Duodenal mucosa (tissue), 2 donors: ENCODE measurements around the gene C1orf87.

Source experiments
- H3K27ac ChIP-seq: one replicate; pipeline ENCODE4 v1.7.0; 2013; ENCODE audit warnings: low read depth, low read length
- H3K27me3 ChIP-seq, 2 donors: one replicate each; pipeline ENCODE4 v1.7.0; 2013; ENCODE audit warnings: low read length in 2 of 2, control low read depth in 1 of 2; ENCODE audit not compliant: insufficient read depth in 2 of 2, control insufficient read depth in 1 of 2
- H3K36me3 ChIP-seq, 2 donors: one replicate each; pipeline ENCODE4 v1.7.0; 2013; ENCODE audit warnings: low read length in 2 of 2, control low read depth in 1 of 2; ENCODE audit not compliant: insufficient read depth in 2 of 2, control insufficient read depth in 1 of 2
- H3K4me1 ChIP-seq, 2 donors: one replicate each; pipeline ENCODE4 v1.7.0; 2013; ENCODE audit warnings: low read length in 2 of 2, control low read depth in 1 of 2; ENCODE audit not compliant: insufficient read depth in 2 of 2, control insufficient read depth in 1 of 2
- H3K4me3 ChIP-seq, 2 donors: one replicate each; pipeline ENCODE4 v1.7.0; 2013; ENCODE audit warnings: low read length in 2 of 2, low read depth in 1 of 2
- H3K9ac ChIP-seq, 2 donors: one replicate each; pipeline ENCODE4 v1.7.0; 2013; ENCODE audit warnings: low read length in 2 of 2, low read depth in 1 of 2
- H3K9me3 ChIP-seq, 2 donors: one replicate each; pipeline ENCODE4 v1.7.0; 2013; ENCODE audit warnings: low read length in 2 of 2, control low read depth in 1 of 2; ENCODE audit not compliant: control insufficient read depth in 1 of 2

Gene C1orf87, protein sequence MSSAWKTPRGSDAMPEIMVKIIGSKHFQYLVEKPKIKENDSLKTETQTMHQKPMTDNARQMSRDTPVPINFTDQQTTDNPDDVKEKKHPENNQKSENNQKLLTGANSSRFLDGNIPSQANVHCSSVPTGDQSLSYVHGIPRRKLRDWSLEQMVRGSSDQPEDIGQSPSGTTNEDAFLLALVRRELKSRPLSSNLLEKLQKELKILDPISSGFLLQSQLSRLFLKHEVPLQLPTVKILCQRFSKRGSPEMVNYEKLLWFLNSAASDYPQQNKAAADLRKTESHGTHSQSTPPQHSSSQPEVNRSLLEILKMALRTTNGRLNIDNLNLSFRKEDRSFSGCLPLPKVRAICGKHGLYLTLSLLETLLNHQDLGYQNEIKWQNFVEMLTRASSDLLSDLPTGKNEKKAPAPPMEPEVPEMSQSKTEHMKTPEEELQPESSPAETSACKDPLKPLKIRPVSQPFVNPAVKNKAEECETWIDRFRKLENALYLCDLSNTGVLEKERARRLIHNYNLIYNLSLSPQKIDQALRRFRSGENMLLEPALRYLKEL

DNA sequence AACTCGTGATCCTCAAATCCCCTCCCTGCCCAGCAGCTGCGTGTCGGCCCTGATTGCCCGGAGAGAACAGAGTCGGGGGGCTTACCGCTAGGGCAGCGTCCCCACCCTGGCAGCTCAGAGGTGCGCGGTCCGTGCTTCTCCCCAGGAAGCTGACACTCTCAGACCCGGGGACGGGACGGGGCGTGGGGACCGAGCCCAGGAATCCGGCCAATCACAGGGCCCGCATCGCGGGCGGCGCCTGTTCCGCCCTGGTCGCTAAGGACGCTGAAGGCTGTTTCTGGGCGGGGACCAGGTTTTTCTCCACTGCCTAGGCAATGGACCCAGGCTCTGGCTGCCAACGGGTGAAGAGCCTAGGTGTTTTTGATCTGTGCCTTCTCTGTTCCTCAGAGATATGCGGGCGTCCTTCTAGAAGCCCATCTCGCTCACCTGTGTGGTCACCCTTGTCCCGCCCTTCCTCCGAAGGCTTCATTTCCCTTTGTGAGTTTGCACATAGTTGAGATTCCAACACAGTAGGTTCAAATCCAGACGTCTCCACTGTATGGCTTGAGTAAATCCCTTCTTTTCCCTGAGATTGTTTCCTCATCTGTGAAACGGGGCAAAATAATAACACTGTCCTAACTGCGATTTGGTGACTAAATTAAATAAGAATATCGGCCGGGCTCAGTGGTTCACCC lies at the start of gene C1orf87:
C1orf87 (minus strand) TSS at position 166 of the 674 bp plus-strand sequence. CDS start 1,127 bp downstream, outside the sequence.
- H3K27me3 ChIP-seq = peaks cover 13 to 30% of the 10 kb centered on the region in 2 donors
- H3K4me3 ChIP-seq = no peak within 1 kb of the TSS
- H3K4me1 ChIP-seq = no peaks in the 10 kb centered on the region
- H3K9ac ChIP-seq = no peak within 1 kb of the TSS
- no peak within 1 kb of the TSS for H3K27ac ChIP-seq
- H3K36me3 ChIP-seq = no peaks in the 10 kb centered on the region
- H3K9me3 ChIP-seq = no peaks in the 10 kb centered on the region

- Histone ChIP-seq H3K9ac (no peak overlapping the region), H3K4me1 (no peaks in the 10 kb centered on the region), H3K9me3 (no peaks in the 10 kb centered on the region), H3K4me3 (no peak overlapping the region), H3K27ac (no peak overlapping the region), H3K27me3 (no peaks in the 10 kb centered on the region), H3K36me3 (no peaks in the 10 kb centered on the region)
Observed at GRCh38 chr1:60118085-60118484, 44.5 kb upstream of the C1orf87 start.

DNA sequence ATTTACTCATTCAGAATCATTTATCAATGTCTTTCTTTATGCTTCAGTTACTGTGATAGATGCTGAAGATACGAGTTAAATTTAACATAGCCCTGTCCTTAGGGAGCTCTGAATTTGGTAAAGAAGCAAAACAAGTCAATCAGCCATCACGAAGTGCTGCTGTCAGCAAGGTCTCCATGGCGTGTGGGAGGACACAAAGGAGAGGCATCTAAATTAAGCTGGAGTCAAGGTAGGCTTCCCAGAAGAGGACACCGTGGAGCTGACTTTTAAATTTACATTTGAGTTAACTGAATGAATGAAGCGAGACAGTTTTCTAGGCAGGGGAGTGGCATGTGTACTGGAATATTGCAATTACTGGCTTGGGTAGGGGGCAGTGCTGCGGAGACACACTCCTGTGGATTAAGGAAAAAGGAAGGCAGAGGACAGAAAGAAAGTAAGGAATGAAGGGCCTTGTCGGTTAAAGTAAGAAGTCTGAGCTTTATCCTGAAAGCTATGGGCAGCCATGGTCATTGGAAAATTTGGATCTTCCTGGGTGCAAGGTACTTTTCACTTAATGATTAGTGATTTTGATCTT lies 41.3 kb upstream of the C1orf87 start:
- no peaks in the 10 kb centered on the region for H3K4me1 ChIP-seq
- peaks cover 0 to 3% of the 10 kb centered on the region in 2 donors for H3K9me3 ChIP-seq

GRCh38 chr1:60113596-60113995 lies 40.0 kb upstream of the C1orf87 start:
- Histone ChIP-seq H3K27ac (no peak overlapping the region), H3K9me3 (peaks cover 0 to 3% of the 10 kb centered on the region in 2 donors), H3K4me1 (no peaks in the 10 kb centered on the region), H3K9ac (no peak overlapping the region), H3K4me3 (no peak overlapping the region), H3K36me3 (no peaks in the 10 kb centered on the region), H3K27me3 (no peaks in the 10 kb centered on the region)

More for the DNA sequence above, 41.3 kb upstream of the C1orf87 start:
- Histone ChIP-seq H3K27ac (no peak overlapping the region), H3K36me3 (no peaks in the 10 kb centered on the region), H3K4me3 (no peak overlapping the region), H3K27me3 (no peaks in the 10 kb centered on the region), H3K9ac (no peak overlapping the region)

- no peaks in the 10 kb centered on the region for H3K36me3 ChIP-seq
- no peaks in the 10 kb centered on the region for H3K4me1 ChIP-seq
- no peaks in the 10 kb centered on the region for H3K27me3 ChIP-seq
- no peak overlapping the region for H3K9ac ChIP-seq
- H3K27ac ChIP-seq = no peak overlapping the region
- H3K4me3 ChIP-seq = no peak overlapping the region
- peaks cover 0 to 3% of the 10 kb centered on the region in 2 donors for H3K9me3 ChIP-seq
Observed at GRCh38 chr1:60113028-60113427, 39.5 kb upstream of the C1orf87 start.

DNA sequence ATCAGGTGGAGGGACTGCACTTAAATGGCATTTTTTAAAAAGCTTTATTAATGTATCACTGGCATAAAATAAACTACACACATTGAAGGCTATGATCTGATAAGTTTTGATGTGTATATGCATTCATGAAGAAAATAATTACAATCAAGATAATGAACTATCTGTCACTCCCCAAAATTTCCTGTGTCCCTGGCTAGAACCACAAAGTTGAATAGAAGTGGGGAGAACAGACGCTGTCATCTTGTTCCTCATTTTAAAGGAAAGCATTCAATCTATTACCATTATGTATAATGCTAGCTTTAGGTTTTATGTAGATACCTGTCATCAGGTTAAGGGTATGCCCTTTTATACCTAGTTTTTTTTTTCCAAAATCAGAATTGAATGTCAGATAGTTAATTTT lies 38.1 kb upstream of the C1orf87 start:
- no peak overlapping the region for H3K9ac ChIP-seq
- H3K27ac ChIP-seq = no peak overlapping the region
- peaks cover 0 to 3% of the 10 kb centered on the region in 2 donors for H3K9me3 ChIP-seq
- H3K4me3 ChIP-seq = no peak overlapping the region
- H3K36me3 ChIP-seq = no peaks in the 10 kb centered on the region
- H3K27me3 ChIP-seq = no peaks in the 10 kb centered on the region
- H3K4me1 ChIP-seq = no peaks in the 10 kb centered on the region

GRCh38 chr1:60111118-60111517 lies 37.5 kb upstream of the C1orf87 start:
- H3K27ac ChIP-seq = no peak overlapping the region
- peaks cover 0 to 3% of the 10 kb centered on the region in 2 donors for H3K9me3 ChIP-seq
- no peaks in the 10 kb centered on the region for H3K36me3 ChIP-seq
- no peak overlapping the region for H3K4me3 ChIP-seq
- no peak overlapping the region for H3K9ac ChIP-seq
- H3K4me1 ChIP-seq = no peaks in the 10 kb centered on the region
- no peaks in the 10 kb centered on the region for H3K27me3 ChIP-seq

DNA sequence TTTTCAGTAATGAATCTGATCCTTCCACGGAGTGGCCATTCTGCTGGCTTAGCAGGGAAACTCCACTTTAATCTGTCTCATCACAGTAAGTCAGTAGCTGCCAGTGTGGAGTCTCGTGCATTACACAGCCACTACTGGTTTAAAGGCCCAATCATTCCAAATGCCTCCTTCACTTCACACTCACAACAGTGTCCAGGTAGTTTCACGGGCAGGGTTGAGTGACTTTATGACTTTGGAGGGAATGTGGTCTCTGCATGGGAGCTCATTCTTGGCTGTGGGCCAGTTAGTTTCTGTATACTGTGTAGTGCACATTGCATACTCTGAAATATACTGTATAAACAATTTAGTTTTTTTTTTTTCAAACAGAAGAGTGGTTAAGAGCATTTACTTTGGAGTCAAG lies 34.6 kb upstream of the C1orf87 start:
- Histone ChIP-seq H3K4me3 (no peak overlapping the region), H3K9me3 (peaks cover 0 to 3% of the 10 kb centered on the region in 2 donors), H3K27me3 (no peaks in the 10 kb centered on the region), H3K9ac (no peak overlapping the region), H3K4me1 (no peaks in the 10 kb centered on the region), H3K27ac (no peak overlapping the region), H3K36me3 (no peaks in the 10 kb centered on the region)

GRCh38 chr1:60103186-60103585 lies 29.6 kb upstream of the C1orf87 start:
- H3K9me3 ChIP-seq = no peaks in the 10 kb centered on the region
- H3K4me1 ChIP-seq = no peaks in the 10 kb centered on the region
- no peak overlapping the region for H3K9ac ChIP-seq
- H3K27me3 ChIP-seq = no peaks in the 10 kb centered on the region
- no peak overlapping the region for H3K4me3 ChIP-seq
- H3K27ac ChIP-seq = no peak overlapping the region
- no peaks in the 10 kb centered on the region for H3K36me3 ChIP-seq
